WTC11 (cell line): Measurements from ENCODE around the gene RWDD2A.

Experiments used
- CTCF ChIP-seq: fragments of 200-600 bp; IDR thresholded peaks from 2 replicates; pipeline ENCODE4 v1.8.0; 2022; ENCODE audit warnings: antibody characterized with exemption
- E2F4 ChIP-seq: sonication (generic); formaldehyde crosslinking; IDR thresholded peaks from 2 replicates; pipeline ENCODE4 v1.8.1; 2022; ENCODE audit warnings: low read depth, mild to moderate bottlenecking, moderate library complexity, missing genetic modification reagents, borderline replicate concordance
- FOXP1 ChIP-seq: sonication (generic); formaldehyde crosslinking; IDR thresholded peaks from 2 replicates; pipeline ENCODE4 v1.8.0; 2022; ENCODE audit warnings: missing genetic modification reagents, mild to moderate bottlenecking, moderate library complexity, borderline replicate concordance
- HMGXB4 ChIP-seq: sonication (generic); formaldehyde crosslinking; IDR thresholded peaks from 2 replicates; pipeline ENCODE4 v1.8.1; 2023; ENCODE audit warnings: mild to moderate bottlenecking, moderate library complexity, missing genetic modification reagents
- JUN ChIP-seq: sonication (generic); formaldehyde crosslinking; IDR thresholded peaks from 2 replicates; pipeline ENCODE4 v1.8.0; 2023; ENCODE audit warnings: mild to moderate bottlenecking, missing genetic modification reagents
- NFYB ChIP-seq: sonication (generic); formaldehyde crosslinking; conservative IDR thresholded peaks from 2 replicates; pipeline ENCODE4 v1.8.0; 2022; ENCODE audit warnings: low read depth, missing genetic modification reagents
- TF ChIP-seq, protein P1 (sequence below): sonication (generic); formaldehyde crosslinking; IDR thresholded peaks from 2 replicates; pipeline ENCODE4 v1.8.0; 2022; ENCODE audit warnings: missing genetic modification reagents

DNA sequence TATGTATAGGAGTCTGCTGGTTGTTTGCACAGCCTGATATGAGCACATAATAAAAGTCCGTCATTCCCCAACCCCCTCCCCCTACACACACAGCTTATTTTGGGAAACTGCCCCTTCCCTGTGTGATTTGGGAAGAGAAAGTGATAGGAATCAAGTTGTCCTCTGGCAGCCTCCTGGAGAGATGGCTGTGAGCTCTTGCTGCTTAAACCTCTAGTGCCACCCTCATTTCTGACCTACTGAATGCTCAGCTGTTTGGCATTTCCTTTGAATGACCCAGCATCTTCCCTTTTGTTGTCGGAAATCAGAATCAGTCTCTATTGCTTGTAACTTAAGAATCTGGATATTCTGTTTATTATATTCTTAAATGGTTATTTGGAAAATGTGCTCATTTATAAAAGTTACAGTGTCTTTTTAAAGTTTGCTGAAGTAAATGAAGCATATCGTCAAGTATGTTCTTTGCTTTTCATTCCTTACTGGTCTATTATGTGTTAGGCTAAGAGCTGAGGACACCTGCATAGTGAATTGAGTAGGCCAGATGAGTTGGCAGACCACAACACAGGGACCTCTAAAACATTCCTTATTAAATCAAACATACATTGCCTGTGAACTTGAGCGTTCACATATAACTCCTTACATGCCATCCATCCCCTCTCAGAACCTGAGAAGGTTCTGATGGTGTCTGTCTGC lies 5.5 kb downstream of the RWDD2A start:
- TF ChIP-seq FOXP1 (no peak), CTCF (no peak), NFYB (CRISPR knock-in tag) (no peak), HMGXB4 (CRISPR knock-in tag) (no peak), E2F4 (CRISPR knock-in tag) (no peak), JUN (CRISPR knock-in tag) (no peak)
- TF ChIP-seq, protein P1, sequence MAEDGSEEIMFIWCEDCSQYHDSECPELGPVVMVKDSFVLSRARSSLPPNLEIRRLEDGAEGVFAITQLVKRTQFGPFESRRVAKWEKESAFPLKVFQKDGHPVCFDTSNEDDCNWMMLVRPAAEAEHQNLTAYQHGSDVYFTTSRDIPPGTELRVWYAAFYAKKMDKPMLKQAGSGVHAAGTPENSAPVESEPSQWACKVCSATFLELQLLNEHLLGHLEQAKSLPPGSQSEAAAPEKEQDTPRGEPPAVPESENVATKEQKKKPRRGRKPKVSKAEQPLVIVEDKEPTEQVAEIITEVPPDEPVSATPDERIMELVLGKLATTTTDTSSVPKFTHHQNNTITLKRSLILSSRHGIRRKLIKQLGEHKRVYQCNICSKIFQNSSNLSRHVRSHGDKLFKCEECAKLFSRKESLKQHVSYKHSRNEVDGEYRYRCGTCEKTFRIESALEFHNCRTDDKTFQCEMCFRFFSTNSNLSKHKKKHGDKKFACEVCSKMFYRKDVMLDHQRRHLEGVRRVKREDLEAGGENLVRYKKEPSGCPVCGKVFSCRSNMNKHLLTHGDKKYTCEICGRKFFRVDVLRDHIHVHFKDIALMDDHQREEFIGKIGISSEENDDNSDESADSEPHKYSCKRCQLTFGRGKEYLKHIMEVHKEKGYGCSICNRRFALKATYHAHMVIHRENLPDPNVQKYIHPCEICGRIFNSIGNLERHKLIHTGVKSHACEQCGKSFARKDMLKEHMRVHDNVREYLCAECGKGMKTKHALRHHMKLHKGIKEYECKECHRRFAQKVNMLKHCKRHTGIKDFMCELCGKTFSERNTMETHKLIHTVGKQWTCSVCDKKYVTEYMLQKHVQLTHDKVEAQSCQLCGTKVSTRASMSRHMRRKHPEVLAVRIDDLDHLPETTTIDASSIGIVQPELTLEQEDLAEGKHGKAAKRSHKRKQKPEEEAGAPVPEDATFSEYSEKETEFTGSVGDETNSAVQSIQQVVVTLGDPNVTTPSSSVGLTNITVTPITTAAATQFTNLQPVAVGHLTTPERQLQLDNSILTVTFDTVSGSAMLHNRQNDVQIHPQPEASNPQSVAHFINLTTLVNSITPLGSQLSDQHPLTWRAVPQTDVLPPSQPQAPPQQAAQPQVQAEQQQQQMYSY (CRISPR knock-in tag), result no peak
